Upper lobe of left lung (tissue), 6 donors: ENCODE measurements around the gene IL20RB. TPM values are rescaled to one million over a fixed set of nuclear protein-coding genes. Genes with fewer than 3 reads are reported as not detected.

Experiments used
- ATAC-seq, 2 donors: fragments of 200-7000 bp; cut with Tn5 transposase; one replicate each; pipeline ENCODE4 v1.9.1; 2022; ENCODE audit warnings: mild to moderate bottlenecking in 2 of 2, moderate library complexity in 2 of 2; ENCODE audit not compliant: low FRiP score in 2 of 2
- DNase-seq, 2 donors: peaks; one replicate each; pipeline ENCODE4 v3.0.0-alpha.2; 2019 to 2020
- H3K27ac ChIP-seq, 4 donors: fragments of 200-600 bp; sonication (generic); one replicate each; pipeline ENCODE4 v1.5.1; 2016 to 2019
- H3K27me3 ChIP-seq, 4 donors: fragments of 200-600 bp; sonication (generic); one replicate each; pipeline ENCODE4 v1.5.1; 2017 to 2019
- H3K36me3 ChIP-seq, 4 donors: fragments of 200-600 bp; sonication (generic); one replicate each; pipeline ENCODE4 v1.5.1; 2016 to 2019
- H3K4me1 ChIP-seq, 4 donors: fragments of 200-600 bp; sonication (generic); one replicate each; pipeline ENCODE4 v1.5.1; 2018 to 2019
- H3K4me3 ChIP-seq, 4 donors: fragments of 200-600 bp; sonication (generic); one replicate each; pipeline ENCODE4 v1.5.1; 2017 to 2019; ENCODE audit warnings: mild to moderate bottlenecking in 2 of 4, moderate library complexity in 1 of 4
- H3K9me3 ChIP-seq, 4 donors: fragments of 200-600 bp; sonication (generic); one replicate each; pipeline ENCODE4 v1.5.1; 2018 to 2019
- EP300 ChIP-seq, 4 donors: sonication (generic); formaldehyde crosslinking; IDR thresholded peaks; one replicate each; pipeline ENCODE4 v1.5.1; 2017; ENCODE audit warnings: antibody characterized with exemption in 4 of 4, control low read depth in 2 of 4
- POLR2A ChIP-seq, 4 donors: fragments of 450-650 bp; IDR thresholded peaks; one replicate each; pipeline ENCODE4 v1.5.1; 2016 to 2017; ENCODE audit warnings: antibody characterized with exemption in 4 of 4, mild to moderate bottlenecking in 2 of 4
- POLR2AphosphoS5 ChIP-seq, 2 donors: sonication (generic); formaldehyde crosslinking; IDR thresholded peaks; one replicate each; pipeline ENCODE4 v1.5.1; 2017; ENCODE audit warnings: antibody characterized with exemption in 2 of 2
- WGBS, 2 donors: methylation state at CpG; one replicate each; pipeline ENCODE4 v1.1.5; 2017 to 2018; 5-methylcytosine and 5-hydroxymethylcytosine counted together
- total RNA-seq, 6 donors: library from RNA; depleted of rRNA in 4 of 6; stranded (reverse); fragments of >200 nt in 4 of 6; gene quantifications; one replicate each; pipeline versions ENCODE4 v1.1.0 to v1.2.1, GENCODE V29; 2016 to 2021
- TF ChIP-seq, protein P1 (sequence below), 6 experiments: fragments of 450-650 bp in 4 of 6; fragments of 200-600 bp in 2 of 6; sonication (generic) in 2 of 6; IDR thresholded peaks; one replicate each; pipeline ENCODE4 v1.5.1; 2016 to 2019; ENCODE audit warnings: antibody characterized with exemption in 6 of 6
- donor health status: DM: no; HTN: no; CAD: no; lungs with moderate emphysema.
- donor health status: DM: no; HTN: yes; CAD: no; lungs with severe emphysema.

Gene IL20RB
- total RNA-seq, 6 donors from 2014 or later = 0.80 to 22.9 (median 1.1) TPM

DNA sequence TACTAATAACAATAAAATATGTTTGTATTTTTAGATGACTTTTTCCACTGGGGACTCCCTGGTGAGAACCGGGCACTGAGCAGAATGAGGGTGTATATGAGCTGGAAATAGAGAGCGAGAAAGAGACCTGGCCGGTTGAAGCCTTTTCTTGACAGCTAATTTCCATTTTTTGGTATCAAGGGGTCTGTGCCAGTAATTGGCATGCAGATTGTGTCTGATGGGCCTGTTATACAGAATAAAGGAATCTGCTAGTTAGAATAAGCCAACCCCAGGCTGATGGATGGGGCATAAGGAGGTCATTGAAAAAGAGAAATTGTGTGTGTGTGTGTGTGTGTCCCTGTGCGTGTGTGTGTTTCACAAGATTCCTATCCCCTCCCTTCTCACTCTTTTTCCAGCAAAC is 83.9 kb downstream of the IL20RB start:
- TF ChIP-seq POLR2A (IDR thresholded peaks at IDR 0.05) (no peak), EP300 (IDR thresholded peaks at IDR 0.05) (no peak), POLR2AphosphoS5 (IDR thresholded peaks at IDR 0.05) (no peak)
- TF ChIP-seq, protein P1, sequence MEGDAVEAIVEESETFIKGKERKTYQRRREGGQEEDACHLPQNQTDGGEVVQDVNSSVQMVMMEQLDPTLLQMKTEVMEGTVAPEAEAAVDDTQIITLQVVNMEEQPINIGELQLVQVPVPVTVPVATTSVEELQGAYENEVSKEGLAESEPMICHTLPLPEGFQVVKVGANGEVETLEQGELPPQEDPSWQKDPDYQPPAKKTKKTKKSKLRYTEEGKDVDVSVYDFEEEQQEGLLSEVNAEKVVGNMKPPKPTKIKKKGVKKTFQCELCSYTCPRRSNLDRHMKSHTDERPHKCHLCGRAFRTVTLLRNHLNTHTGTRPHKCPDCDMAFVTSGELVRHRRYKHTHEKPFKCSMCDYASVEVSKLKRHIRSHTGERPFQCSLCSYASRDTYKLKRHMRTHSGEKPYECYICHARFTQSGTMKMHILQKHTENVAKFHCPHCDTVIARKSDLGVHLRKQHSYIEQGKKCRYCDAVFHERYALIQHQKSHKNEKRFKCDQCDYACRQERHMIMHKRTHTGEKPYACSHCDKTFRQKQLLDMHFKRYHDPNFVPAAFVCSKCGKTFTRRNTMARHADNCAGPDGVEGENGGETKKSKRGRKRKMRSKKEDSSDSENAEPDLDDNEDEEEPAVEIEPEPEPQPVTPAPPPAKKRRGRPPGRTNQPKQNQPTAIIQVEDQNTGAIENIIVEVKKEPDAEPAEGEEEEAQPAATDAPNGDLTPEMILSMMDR (IDR thresholded peaks at IDR 0.05) = no peak
- ATAC-seq (no peak), DNase-seq (no peak)
- no peaks in the 10 kb centered on the region for H3K36me3 ChIP-seq
- H3K27ac ChIP-seq = no peak overlapping the region
- no peak overlapping the region for H3K4me3 ChIP-seq
- H3K9me3 ChIP-seq = no peaks in the 10 kb centered on the region
- H3K27me3 ChIP-seq = no peaks in the 10 kb centered on the region
- WGBS, 2 donors = 81 to 83% methylated on average over 4 of the region's 4 CpGs
- H3K4me1 ChIP-seq = no peaks in the 10 kb centered on the region

DNA sequence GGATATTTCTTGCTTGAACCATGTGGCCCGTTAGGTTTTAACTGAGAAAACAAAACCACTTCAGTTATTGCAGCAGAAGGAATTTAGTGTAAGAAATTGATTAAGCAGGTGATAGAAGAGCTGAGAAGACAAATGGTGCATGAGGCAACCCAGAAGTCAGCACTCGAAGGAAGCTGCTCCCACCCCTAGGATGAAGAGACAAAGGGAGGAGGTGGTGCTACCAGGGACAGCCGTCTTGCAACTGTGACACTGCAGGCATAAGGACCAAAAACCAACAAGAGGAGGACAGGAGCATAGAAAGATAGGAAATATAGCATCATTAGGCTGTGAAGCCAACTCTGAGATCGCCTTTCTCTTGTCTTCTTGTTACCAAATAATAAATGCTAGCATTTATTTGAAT is 89.0 kb downstream of the IL20RB start:
- ATAC-seq (no peak), DNase-seq (no peak)
- Histone ChIP-seq H3K4me1 (no peaks in the 10 kb centered on the region), H3K4me3 (no peak overlapping the region), H3K27ac (no peak overlapping the region), H3K27me3 (no peaks in the 10 kb centered on the region), H3K9me3 (no peaks in the 10 kb centered on the region), H3K36me3 (no peaks in the 10 kb centered on the region)
- TF ChIP-seq, protein P1 (IDR thresholded peaks at IDR 0.05) = no peak
- TF ChIP-seq POLR2AphosphoS5 (IDR thresholded peaks at IDR 0.05) = no peak
- WGBS, 2 donors = 73 to 79% methylated on average over 4 of the region's 4 CpGs

DNA sequence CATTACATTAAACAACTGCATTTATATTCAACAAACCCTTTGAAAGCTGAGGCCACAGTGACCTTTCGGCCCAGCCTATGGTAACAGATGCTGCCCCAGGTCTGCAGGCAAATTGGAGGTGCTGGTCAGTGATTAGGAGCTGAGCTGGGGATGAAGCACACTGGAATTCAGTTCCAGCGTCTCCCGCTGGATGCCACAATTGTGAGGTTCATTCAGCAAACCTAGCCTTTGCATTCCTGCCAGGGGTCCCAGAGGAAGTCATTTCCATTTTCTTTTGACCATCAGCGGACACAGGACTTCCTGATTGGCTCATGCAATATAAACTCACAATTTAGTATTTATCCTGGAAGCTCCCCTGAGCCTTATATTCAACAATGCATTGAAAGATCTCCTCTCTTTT is 89.5 kb downstream of the IL20RB start:
- no peak overlapping the region for H3K4me3 ChIP-seq
- 73 to 75% methylated on average over 4 of the region's 4 CpGs for WGBS, 2 donors
- TF ChIP-seq, protein P1 (IDR thresholded peaks at IDR 0.05) = no peak
- TF ChIP-seq EP300 (IDR thresholded peaks at IDR 0.05) (no peak), POLR2AphosphoS5 (IDR thresholded peaks at IDR 0.05) (no peak), POLR2A (IDR thresholded peaks at IDR 0.05) (no peak)
- ATAC-seq (no peak), DNase-seq (no peak)
- H3K27me3 ChIP-seq = no peaks in the 10 kb centered on the region
- no peak overlapping the region for H3K27ac ChIP-seq
- H3K9me3 ChIP-seq = no peaks in the 10 kb centered on the region
- H3K4me1 ChIP-seq = no peaks in the 10 kb centered on the region
- H3K36me3 ChIP-seq = no peaks in the 10 kb centered on the region

DNA sequence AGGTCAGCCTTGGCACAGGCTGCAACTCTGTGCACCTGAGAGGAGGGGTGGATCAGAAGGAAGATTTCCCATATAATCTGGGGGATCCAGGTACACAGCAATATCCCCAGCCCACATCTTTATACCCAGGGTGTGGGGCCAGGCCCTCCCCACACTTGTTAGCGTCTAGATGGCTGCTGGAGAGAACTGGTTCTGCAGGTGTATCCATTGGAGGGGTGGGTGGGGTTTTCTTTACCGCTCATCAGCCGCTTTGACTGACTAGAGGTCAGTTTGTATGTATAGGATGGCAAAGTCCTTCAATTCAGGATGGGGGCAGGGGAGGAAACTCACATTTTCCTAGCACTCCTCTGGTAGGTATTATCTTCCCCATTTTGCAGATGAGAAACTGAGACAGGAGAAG is 92.5 kb downstream of the IL20RB start:
- DNase-seq (no peak), ATAC-seq (no peak)
- Histone ChIP-seq H3K9me3 (no peaks in the 10 kb centered on the region), H3K36me3 (no peaks in the 10 kb centered on the region), H3K4me3 (no peak overlapping the region), H3K4me1 (no peaks in the 10 kb centered on the region), H3K27me3 (no peaks in the 10 kb centered on the region), H3K27ac (no peak overlapping the region)
- WGBS, 2 donors = 49 to 83% methylated on average over 3 of the region's 3 CpGs
- TF ChIP-seq EP300 (IDR thresholded peaks at IDR 0.05) (no peak), POLR2A (IDR thresholded peaks at IDR 0.05) (no peak), POLR2AphosphoS5 (IDR thresholded peaks at IDR 0.05) (no peak)
- TF ChIP-seq, protein P1 (IDR thresholded peaks at IDR 0.05) = no peak

DNA sequence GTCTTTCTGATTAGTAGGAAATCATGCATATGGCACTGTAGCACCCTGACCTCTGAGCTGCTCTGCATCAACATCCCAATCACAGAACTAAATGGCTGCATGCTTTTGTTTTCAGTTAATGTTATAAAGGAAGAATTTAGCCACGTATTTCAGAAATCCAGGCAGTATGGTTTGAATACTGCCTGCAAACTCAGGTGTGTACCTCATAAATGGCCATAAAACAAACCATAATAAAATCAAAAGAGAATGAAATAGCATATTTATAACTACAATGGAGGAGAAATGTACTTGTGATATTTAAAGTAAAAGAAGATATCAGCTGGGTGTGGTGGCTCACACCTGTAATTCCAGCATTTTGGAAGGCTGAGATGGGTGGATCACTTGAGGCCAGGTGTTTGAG is 94.5 kb downstream of the IL20RB start:
- DNase-seq (no peak), ATAC-seq (no peak)
- no peaks in the 10 kb centered on the region for H3K4me1 ChIP-seq
- H3K27ac ChIP-seq = no peak overlapping the region
- no peak overlapping the region for H3K4me3 ChIP-seq
- no peaks in the 10 kb centered on the region for H3K36me3 ChIP-seq
- TF ChIP-seq, protein P1 (IDR thresholded peaks at IDR 0.05) = no peak
- TF ChIP-seq POLR2AphosphoS5 (IDR thresholded peaks at IDR 0.05) (no peak), EP300 (IDR thresholded peaks at IDR 0.05) (no peak), POLR2A (IDR thresholded peaks at IDR 0.05) (no peak)
- H3K9me3 ChIP-seq = no peaks in the 10 kb centered on the region
- no peaks in the 10 kb centered on the region for H3K27me3 ChIP-seq
- 84 to 88% methylated on average over 1 of the region's 1 CpG for WGBS, 2 donors
